Coronary artery (tissue), 2 donors: ENCODE data around the gene BAIAP2L1.
"Not testable (repeated sequence)": the region's sequence is repeated elsewhere in the genome, so short reads cannot be mapped to it uniquely, and the experiment has no call there.

ENCODE experiments used
- DNase-seq: peaks from one replicate; pipeline ENCODE4 v3.0.0-alpha.2; 2017; ENCODE audit warnings: low spot score
- H3K27ac ChIP-seq, 2 donors: fragments of 200-600 bp; sonication (generic); one replicate each; pipeline ENCODE4 v1.5.1; 2016 to 2019
- H3K4me3 ChIP-seq: fragments of 200-600 bp; sonication (generic); 2 replicates; pipeline ENCODE4 v1.5.1; 2016; ENCODE audit warnings: mild to moderate bottlenecking, moderate library complexity
- CTCF ChIP-seq: fragments of 200-600 bp; sonication (generic); IDR thresholded peaks from one replicate; pipeline ENCODE4 v1.5.1; 2019; ENCODE audit warnings: antibody characterized with exemption

Gene BAIAP2L1

GRCh38 chr7:98420966-98421612 lies 20.2 kb upstream of the BAIAP2L1 start:
- Histone ChIP-seq H3K27ac (no peak overlapping the region), H3K4me3 (no peak overlapping the region)
- DNase-seq = no peak
- TF ChIP-seq CTCF = peak; percentile 63

GRCh38 chr7:98419988-98420387 lies 19.1 kb upstream of the BAIAP2L1 start:
- DNase-seq, H3K27ac ChIP-seq, H3K4me3 ChIP-seq: not testable (repeated sequence)

GRCh38 chr7:98419316-98419691 lies 18.4 kb upstream of the BAIAP2L1 start:
- not testable (repeated sequence) for DNase-seq, H3K4me3 ChIP-seq, H3K27ac ChIP-seq

- DNase-seq = no peak
- no peak for TF ChIP-seq CTCF
- Histone ChIP-seq H3K27ac (no peak overlapping the region), H3K4me3 (no peak overlapping the region)
Observed at GRCh38 chr7:98418636-98419315, 17.9 kb upstream of the BAIAP2L1 start.

GRCh38 chr7:98418271-98418635 lies 17.4 kb upstream of the BAIAP2L1 start:
- DNase-seq = no peak
- Histone ChIP-seq H3K4me3 (no peak overlapping the region), H3K27ac (no peak overlapping the region)
- TF ChIP-seq CTCF = no peak

GRCh38 chr7:98417604-98418270 lies 16.8 kb upstream of the BAIAP2L1 start:
- DNase-seq, H3K4me3 ChIP-seq, H3K27ac ChIP-seq: not testable (repeated sequence)

- TF ChIP-seq CTCF = no peak
- Histone ChIP-seq H3K4me3 (no peak overlapping the region), H3K27ac (no peak overlapping the region)
- DNase-seq = no peak
Observed at GRCh38 chr7:98414205-98414900, 13.5 kb upstream of the BAIAP2L1 start.

GRCh38 chr7:98413655-98414054 lies 12.8 kb upstream of the BAIAP2L1 start:
- DNase-seq, H3K4me3 ChIP-seq, H3K27ac ChIP-seq: not testable (repeated sequence)

GRCh38 chr7:98409843-98410242 lies 9.0 kb upstream of the BAIAP2L1 start:
- no peak for DNase-seq
- TF ChIP-seq CTCF = no peak
- Histone ChIP-seq H3K4me3 (no peak overlapping the region), H3K27ac (no peak overlapping the region)

- not testable (repeated sequence) for DNase-seq, H3K4me3 ChIP-seq
Observed at GRCh38 chr7:98408146-98408545, 7.3 kb upstream of the BAIAP2L1 start.

More at GRCh38 chr7:98408146-98408545, 7.3 kb upstream of the BAIAP2L1 start:
- not testable (repeated sequence) for H3K27ac ChIP-seq
